Renal cortical epithelial cell (primary cell): ENCODE results near the gene TAMALIN. TPM values are rescaled to one million over a fixed set of nuclear protein-coding genes. Genes with fewer than 3 reads are reported as not detected.

Experiments
- DNase-seq: peaks from one replicate; pipeline ENCODE4 v3.0.0-alpha.2; 2011; ENCODE audit warnings: low read depth
- total RNA-seq: library from RNA; depleted of rRNA; stranded (reverse); fragments of >200 nt; gene quantifications from 2 replicates; pipeline ENCODE4 v1.2.3, GENCODE V29; 2014

Gene TAMALIN
- total RNA-seq = 2.2 and 3.0 TPM in 2 replicates

GRCh38 chr12:52006726-52007157 lies at the start of gene TAMALIN:
TAMALIN (plus strand) TSS chr12:52006946; CDS start chr12:52007020, 74 bp downstream.
- no peak for DNase-seq

GRCh38 chr12:51958542-51958941 lies 48.2 kb upstream of the TAMALIN start:
- DNase-seq = no peak

DNA sequence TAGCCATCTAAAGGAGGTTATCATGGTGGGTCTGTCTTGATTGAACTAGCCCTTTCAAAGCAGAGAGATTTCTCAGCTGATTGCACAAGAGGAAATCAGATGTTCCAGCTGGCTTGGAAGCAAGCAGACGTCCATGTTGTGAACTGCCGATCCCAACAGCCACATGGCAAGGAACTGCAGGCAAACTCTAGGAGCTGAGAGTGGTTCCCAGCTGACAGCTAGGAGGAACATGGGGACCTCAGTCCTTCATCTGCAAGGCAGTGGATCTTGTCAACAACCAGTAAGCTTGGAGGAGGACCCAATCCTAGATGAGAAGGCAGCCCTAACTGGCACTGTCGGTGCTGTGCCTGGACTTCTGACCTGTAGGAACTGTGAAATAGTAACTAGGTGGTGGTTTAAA lies 47.5 kb upstream of the TAMALIN start:
- DNase-seq = no peak

DNA sequence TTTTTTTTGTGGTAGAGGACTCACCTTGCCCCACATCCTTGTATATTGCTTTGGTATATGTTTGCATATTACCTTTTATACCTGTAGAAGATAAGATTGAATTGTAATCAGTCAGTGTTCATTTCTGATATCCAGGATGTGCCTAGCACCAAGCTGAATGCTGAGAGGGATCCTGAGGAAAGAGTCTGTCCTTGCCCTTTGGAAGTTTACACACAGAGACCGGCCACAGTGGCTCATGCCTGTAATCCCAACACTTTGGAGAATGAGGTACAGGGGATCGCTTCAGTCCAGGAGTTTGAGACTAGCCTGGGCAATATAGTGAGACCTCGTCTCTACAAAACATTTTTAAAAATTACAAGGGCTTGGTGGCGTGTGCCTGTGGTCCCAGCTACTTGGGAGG lies 46.8 kb upstream of the TAMALIN start:
- DNase-seq = no peak

DNA sequence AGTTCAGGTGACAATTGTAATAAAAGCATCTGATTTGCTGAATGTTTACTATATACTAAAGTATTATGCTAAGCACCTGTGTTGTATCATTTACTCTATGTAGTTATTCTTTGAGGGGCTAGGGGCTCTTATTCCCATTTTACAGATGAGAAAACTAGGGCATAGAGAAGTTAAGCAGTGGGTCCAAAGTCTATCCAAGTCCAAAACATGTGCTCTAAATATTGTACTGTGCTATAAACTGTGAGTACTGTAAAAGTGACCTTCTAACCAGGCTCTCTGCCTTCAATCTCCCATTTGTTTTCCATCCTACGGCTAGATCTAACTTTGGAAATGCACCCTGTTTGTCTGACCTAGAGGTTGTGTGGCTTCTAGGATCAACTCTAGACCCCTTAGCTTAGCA lies 46.3 kb upstream of the TAMALIN start:
- no peak for DNase-seq

- DNase-seq = no peak
Observed at GRCh38 chr12:51960890-51961289, 45.9 kb upstream of the TAMALIN start.

DNA sequence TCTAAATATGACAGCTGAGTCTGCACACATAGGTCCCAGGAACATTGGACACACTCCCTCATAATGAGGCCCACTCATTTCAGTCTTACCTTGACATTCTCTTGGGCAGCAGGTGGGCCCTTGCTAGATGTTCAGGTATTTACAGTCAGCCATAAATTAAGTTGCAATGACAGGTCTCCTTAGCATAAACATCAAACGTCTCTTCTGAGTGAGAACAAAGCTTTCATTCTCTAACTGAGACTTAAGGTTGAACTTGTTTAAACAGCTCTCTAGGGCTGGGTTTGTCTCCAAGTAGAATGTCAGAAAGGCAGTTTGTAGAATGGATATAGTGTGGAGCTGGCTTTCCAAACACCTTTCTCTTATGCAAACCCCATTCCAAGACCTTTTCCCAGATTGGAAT lies 44.9 kb upstream of the TAMALIN start:
- peak; percentile 69 for DNase-seq

GRCh38 chr12:51962737-51963136 lies 44.0 kb upstream of the TAMALIN start:
- no peak for DNase-seq

DNA sequence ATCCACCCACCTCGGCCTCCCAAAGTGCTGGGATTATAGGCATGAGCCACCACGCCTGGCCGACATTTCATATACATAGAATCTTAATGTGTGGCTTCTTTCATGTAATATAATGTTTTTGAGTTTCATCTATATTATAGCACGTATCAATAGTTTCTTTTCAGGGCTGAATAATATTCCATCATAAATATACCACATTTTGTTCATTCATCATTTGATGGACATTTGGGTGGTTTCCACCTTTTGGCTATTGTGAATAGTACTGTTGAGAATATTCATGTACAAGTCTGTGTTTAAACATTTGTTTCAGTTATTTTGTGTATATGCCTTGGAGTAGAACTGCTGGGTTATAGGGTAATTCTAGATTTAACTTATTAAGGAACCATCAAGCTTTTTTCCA lies 43.3 kb upstream of the TAMALIN start:
- DNase-seq = no peak

DNA sequence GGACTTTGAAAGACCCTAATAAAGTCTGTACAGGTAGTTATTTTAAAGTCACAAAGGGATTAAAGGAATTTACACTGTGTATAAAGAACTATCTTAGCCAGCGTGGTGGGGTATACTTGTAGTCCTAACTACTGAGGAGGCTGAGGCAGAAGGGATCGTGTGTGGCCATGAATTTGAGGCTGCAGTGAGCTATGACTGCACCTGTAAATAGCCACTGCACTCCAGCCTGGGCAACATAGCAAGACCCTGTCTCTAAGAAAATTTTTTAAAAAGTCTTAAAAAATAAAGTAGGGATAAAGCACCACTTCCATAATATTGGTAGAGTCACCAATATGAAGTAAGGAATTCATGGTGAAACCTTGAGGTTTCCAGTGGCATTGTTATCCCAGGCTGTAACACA lies 37.1 kb upstream of the TAMALIN start:
- DNase-seq = no peak

- peak; percentile 98 for DNase-seq
Observed at GRCh38 chr12:51970904-51971646, 35.7 kb upstream of the TAMALIN start.

DNA sequence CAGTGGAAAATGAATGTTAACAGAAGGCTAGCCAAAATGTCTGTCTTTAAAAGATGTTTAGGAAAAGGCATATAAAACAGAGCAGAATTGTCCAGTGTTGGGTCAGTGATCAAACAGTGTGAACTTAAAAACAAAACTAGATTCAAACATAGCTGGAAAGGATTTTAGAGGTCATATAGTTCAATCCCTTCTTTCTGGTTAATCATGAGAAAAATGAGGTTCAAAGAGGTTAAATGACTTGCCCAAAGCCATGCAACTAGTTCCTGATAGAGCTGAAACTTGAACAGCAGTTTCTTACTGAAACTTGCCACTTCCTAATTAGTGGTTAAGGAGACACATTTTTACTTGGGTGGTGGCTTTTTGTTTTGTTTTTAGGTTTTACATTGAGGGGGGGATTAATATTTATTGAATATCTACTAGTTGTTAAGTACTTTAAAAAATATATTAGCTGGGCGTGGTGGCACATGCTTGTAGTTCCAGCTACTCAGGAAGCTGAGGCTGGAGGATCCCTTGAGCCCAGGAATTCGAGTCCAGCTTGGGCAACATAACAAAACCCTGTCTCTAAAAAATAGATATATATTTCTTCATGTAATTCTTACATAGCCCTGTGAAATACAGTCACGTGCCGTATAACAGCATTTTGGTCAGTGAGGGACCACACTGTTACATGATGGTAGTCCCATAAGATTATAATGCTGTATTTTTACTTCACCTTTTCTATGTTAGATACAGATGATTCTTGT lies 34.9 kb upstream of the TAMALIN start:
- peak; percentile 84 for DNase-seq

DNA sequence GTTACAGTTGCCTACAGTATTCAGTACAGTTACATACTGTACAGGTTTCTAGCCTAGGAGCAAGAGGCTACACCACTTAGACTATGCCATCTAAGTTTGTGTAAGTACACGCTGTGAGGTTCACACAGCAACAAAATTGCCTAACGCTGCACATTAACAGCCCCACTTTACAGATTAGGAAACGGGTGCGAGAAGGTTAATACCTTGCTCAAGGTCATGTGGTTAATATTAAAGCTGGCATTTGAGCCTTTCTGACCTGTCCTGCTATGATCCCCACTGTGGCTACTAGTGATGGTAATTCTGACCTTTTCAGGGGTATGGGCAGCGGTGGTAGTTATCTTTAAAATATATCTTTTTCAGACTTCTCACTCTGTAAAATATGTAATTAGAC lies 34.3 kb upstream of the TAMALIN start:
- no peak for DNase-seq

GRCh38 chr12:51972849-51973273 lies 33.9 kb upstream of the TAMALIN start:
- DNase-seq = peak; percentile 91

DNA sequence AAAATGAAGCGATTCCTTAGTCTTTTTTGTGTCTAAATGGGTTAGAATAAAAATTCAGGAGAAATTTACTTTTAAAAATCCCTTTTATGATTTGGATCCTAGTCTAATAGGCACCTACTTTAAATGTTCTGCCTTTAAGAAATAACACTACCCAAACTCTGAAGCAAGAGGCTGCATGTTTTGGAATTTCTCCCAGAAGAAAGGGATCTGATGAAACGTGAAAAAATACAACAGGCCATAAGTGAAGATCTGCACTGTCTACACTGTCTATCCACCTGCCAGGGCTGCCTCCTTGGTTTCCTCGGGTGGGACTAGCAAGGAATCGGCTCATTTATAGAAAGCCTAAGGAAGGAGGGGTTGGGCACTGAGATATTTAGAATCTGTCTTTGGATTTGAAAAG lies 33.2 kb upstream of the TAMALIN start:
- no peak for DNase-seq

DNA sequence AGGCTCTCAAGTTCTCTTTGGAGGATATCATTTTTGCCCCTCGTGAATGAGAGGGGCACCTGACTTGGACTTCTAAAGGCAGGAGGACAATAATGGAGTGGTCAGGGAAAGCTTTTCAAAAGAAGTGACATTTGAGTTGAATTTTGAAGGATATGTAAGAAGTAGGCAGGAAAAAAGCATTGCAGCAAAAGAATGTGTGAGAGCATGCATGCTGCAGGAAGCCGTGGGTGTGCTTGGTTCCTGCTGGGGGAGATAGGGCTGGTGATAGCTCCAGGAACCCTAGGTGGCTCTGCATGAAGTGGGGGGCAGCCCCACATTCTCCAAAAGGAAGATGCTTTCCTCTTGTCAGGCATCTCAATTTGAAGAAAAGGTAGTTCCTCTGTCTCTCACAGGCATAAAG lies 32.1 kb upstream of the TAMALIN start:
- DNase-seq = no peak

DNA sequence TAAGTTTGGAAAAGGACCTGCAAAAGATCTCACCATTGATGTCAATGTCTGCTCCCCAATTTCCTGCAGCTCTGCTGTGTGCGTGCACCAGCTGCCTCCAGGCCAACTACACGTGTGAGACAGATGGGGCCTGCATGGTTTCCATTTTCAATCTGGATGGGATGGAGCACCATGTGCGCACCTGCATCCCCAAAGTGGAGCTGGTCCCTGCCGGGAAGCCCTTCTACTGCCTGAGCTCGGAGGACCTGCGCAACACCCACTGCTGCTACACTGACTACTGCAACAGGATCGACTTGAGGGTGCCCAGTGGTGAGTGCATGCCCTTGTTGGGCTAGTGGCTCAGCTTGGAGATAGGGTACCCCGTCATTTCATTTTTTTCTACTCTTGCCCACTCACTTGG lies 31.6 kb upstream of the TAMALIN start:
- no peak for DNase-seq

GRCh38 chr12:51976376-51977160 lies 30.2 kb upstream of the TAMALIN start:
- peak; percentile 100 for DNase-seq

GRCh38 chr12:51977320-51977753 lies 29.4 kb upstream of the TAMALIN start:
- peak; percentile 86 for DNase-seq

DNA sequence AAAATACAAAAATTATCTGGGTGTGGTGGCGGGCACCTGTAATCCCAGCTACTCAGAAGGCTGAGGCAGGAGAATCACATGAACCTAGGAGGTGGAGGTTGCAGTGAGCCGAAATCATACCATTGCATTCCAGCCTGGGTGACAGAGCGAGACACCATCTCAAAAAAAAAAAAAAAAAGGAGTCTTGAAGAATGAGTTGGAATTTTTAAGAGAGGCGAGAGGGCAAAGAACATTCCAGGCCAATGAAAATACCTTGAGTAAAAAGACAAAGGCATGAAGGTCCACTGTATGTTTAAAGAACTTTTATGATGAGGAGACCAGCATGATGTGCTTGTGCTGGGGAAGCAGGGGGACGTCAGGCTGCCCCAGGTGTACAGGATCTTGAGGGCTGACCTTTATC lies 27.4 kb upstream of the TAMALIN start:
- peak; percentile 78 for DNase-seq

- peak; percentile 72 for DNase-seq
Observed at GRCh38 chr12:51980051-51980808, 26.5 kb upstream of the TAMALIN start.

DNA sequence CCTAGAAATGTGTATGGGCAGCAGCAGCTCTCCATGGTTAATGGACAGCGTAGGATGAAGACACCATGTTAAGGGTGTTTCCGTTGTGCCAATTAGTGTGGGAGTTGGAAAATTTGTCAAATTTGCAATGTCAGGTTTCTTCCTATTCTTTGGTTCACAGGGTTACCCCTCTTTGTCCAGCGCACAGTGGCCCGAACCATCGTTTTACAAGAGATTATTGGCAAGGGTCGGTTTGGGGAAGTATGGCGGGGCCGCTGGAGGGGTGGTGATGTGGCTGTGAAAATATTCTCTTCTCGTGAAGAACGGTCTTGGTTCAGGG lies 26.0 kb upstream of the TAMALIN start:
- DNase-seq = no peak
